SH-SY5Y (cell line): ENCODE results near the gene ANKRD52.

ENCODE experiments used
- GATA2 ChIP-seq: IDR thresholded peaks from 2 replicates; pipeline ENCODE4 v1.6.1; 2011; ENCODE audit warnings: mild to moderate bottlenecking, low read depth, low read length
- GATA3 ChIP-seq: IDR thresholded peaks from 2 replicates; pipeline ENCODE4 v1.6.1; 2011; ENCODE audit warnings: low read depth, mild to moderate bottlenecking, low read length, moderate library complexity

- TF ChIP-seq GATA2, result no peak
- no peak for TF ChIP-seq GATA3
Observed at GRCh38 chr12:56242986-56243385, 15.2 kb downstream of the ANKRD52 start.
